ENCODE measurements around the gene ERI3.

The ERI3 gene

DNA sequence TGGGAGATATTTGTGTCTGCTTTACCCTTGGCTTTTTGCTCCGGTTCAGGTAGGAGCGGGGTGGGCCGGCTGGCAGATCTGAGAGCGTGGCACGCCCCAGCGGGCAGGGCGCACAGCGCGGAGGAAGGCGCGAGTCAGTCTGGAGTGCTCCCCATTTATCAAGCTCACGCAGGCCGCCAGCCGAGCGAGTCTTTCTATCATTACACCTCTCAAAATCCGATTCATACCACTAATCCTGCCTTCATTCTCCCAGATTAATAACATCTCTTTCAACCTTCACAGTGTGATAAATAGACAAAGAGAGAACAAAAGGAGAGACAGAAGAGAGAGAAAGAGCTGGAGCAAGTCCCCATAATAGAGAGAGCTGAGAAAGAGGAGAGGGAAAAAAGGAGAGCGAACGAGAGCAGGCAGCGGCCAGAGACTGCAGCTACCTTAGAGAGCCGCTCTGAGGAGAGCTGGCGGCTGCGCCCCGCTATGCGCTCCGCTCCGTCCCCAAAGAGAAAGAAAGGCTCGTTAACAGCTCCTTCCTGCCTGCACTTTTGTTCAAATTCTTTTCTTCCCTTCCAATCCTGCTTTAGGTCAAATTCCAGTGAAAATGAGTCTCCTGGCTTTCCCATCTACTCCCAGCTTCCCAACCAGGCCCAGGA is 93.8 kb downstream of the ERI3 start:
- DNase-seq, result no peak

DNA sequence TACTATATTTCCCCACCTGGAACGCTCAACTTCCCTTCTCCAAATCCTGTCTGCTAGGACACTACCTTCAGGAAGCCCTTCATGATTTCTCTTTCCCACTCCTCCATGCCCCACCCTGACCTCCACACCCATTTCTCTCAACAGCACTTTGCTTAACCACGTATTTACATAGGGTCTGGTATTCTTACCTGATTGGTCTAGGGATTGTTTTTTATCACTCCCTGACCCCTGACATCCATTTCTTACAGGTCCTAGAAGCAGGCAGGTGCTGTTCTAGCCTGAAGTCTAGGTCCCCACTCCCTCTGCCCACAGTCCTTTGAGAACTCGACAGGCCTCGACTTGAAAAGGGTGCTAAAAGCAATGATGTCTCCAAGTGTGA is 94.3 kb downstream of the ERI3 start:
- DNase-seq, result no peak

DNA sequence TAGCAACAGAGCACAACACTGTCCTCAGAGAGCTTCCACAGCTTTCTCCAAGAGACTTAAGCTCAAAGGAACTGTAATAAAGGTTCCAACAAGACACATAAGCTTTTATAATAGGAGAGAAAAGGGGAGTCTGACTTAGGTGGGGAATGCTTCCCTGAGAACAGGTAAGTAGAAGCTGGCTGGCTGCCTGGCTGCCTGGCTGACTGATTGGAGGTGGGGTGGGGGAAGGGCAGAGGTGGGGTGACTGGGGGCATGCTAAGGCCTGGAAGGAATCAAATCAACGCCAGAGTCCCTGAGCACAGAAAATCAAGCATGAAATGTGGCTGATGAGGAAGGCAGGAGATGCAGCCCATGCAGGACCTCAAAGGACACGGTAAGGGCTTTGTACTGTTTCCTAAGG is 96.0 kb downstream of the ERI3 start:
- DNase-seq, result no peak

DNA sequence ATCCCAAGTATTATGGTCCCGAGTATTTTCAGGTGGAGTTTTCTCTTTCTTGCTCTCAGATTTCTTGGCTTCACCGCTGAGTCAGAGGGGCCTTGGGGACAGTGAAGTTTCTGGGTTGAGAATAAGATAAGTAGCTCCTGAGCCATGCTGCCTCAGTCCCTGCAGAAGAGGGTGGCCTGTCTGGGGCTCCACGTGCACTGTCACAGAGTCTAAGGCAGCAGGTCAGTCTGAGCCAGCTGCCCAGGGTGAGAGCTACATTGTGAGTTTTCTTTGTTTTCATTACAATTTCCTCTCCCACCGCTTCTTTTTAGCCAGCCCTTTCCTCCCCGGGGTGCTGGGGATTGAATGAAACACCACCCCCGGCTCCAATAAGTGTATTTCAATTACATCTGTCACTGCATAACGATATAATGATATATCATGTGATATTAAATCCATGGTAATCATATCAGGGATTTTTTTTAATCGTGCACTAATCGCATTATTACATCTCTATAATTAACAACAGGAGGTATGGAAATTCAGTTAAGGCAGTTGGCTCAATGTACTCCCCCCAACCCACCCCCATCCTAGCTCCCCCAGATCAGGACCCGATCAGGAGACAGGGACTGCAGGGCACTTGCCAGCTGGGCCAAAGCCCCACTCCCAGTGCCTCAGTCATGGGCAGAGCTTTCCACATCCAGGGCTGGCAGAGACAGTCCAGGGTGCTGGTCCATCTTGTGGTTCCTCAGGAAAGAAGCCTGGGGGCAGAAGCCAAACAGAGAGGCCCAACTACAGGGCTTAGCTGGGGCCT is 98.1 kb downstream of the ERI3 start:
- DNase-seq, result no peak

DNA sequence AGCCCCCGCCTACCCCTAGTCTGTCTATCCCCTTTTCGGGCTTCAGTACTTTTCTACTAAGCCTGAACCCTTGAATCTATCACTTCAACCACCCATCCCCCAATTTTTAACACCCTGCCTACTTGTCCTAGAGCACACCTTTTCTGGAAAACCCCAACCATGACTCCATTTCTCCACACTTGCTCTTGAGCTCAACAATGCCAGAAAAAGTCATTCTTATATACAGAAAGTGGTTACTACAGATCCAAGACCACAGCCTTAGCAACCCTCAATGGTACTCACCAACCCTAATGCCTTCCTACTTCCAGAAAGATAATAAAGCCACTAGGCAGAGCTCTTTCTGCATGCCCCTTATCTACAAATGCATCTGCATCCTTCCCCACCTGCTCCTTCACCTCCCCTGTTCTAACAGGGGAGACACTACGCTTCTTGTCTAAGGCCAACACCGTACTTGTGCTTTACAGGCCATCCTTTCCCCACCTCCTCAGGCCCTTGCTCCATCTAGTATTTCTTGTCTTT is 100.6 kb downstream of the ERI3 start:
- no peak for DNase-seq

DNA sequence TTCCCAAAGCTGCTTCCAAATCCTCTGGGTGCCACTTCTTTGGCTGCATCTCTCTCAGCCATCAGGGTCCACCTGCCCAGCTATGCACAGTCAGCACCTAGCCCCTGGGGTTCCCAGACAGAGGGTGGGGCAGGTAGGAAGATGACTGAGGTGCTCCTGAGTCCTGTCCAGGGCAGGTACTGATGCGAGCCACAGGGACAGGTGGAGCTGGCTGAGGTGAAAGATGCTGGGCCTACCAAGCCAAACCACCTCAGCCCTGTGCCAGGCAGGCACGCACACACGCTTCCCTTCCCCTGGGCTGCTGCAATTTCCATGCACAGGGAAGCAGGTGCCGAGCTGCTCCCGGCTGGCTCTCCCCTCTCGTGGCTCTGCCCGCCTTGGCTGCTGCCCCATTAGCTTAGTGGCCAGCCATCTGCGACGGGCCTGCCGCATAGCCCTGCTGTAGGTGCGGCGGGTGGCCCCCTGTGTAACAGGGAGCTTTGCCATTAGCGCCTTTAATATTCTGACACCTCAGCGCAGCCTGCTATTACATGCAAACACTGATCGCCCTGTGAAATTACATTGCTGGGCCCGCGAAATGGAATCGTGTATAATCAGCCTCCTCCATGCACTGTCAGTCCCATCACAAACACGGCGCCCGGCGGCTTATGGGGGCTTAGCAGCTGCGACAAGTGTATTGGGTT is 102.9 kb downstream of the ERI3 start:
- no peak for DNase-seq

DNA sequence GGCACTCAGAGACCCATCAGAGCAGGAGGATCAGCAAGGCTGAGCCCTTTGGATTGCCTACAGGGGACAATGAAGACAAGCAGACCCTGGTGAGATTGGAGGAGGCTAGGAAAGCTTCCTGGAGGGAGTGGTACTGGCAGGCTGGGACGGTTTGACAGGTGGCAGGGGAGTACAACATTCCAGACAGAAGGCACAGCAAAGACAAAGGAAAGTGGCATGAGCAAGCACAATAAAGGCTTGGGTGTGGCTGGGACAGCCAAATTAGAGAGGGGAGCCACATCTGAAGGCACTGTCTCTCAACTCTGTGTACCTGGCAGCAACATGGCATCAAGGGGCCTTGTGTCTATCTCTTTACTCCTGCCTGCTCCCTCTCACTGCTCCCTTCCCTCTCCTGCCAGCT is 103.6 kb downstream of the ERI3 start:
- DNase-seq, result no peak

DNA sequence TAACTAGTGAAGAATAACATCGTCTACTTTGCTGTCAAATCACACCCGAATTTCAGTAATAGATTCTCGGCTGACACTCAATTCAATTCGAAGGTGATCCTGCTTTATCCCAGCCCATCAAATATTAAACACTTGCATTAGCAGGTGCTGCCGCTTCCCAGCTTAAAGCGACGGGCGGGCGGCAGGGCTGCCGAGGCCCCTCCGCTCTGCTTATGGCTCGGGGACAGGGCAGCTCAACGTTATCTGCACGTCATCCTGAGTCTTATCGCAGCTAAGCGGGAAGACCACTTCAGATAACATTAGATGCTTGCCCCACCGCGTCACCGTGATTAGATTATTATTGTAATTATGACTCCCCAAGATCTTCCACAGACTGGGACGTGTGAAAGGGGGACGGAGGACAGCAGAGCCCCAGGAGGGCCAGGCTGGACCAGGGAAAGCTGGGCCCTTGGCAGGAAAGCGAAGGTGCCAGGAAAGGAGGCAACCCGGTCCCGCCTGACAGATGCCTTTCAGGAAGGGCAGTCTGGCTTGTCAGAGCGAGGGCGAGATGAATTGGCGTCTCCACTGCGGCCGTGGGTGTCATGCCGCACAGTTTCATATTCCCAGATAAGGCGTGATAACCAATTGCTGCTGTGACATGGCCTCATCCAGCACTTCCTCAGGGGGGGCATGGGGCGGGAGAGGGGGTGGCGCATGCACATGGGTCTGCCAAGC is 104.8 kb downstream of the ERI3 start:
- no peak for DNase-seq

DNA sequence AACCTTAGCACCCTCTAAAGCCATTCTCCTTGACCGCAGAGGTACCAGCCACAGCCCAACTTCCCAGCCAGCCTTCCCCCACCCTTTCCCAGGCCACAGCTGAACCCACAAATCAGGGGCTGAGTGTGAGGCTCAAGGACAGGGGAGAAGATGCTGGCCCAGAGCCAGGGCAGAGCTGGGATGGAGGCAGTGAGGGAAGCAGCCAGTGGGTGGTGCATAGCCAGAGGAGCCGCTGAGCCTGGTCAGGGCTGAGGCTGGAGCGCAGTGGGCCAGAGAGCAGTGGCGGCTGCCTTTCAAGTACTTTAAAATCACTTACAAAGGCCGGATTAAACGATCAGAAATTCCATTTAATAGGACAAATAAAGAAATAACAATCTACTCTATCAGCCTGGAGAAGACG is 105.5 kb downstream of the ERI3 start:
- no peak for DNase-seq

DNA sequence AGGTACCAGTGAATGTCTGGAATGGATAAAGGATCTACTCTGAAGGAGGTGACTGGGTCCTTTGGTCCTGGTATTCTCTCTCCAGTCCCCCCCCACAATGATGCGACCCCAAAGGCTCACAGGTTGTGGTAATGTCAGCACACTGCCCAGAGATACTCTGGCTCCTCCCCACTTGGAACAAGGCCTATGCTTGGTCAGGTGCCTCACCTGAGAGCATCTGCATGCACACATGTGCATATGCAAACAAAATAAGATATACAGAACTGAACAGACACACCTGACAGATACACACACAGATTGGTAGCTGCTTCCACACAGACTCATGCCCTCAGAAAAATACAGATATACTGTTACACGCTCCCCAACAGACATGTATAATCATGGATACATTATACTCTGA is 108.3 kb downstream of the ERI3 start:
- no peak for DNase-seq

DNA sequence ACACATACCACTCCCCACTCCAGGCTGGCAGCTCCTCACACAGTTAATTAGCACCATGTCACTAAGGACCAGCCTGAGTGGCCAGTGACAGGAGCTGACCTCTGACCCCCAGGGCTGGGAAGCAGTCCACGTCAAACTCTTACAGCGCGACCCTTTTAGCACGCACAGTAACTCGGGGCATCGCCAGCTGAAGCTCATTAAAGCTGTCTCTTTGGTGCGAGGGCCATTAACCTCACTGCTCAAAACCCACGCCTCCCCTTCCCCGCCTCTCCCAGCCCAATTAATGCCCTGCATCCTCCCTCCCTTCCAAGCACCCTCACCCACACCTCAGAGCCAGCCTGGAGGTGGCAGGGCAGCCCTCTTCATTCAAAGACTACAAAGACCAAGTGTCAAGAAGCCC is 110.1 kb downstream of the ERI3 start:
- DNase-seq, result no peak

DNA sequence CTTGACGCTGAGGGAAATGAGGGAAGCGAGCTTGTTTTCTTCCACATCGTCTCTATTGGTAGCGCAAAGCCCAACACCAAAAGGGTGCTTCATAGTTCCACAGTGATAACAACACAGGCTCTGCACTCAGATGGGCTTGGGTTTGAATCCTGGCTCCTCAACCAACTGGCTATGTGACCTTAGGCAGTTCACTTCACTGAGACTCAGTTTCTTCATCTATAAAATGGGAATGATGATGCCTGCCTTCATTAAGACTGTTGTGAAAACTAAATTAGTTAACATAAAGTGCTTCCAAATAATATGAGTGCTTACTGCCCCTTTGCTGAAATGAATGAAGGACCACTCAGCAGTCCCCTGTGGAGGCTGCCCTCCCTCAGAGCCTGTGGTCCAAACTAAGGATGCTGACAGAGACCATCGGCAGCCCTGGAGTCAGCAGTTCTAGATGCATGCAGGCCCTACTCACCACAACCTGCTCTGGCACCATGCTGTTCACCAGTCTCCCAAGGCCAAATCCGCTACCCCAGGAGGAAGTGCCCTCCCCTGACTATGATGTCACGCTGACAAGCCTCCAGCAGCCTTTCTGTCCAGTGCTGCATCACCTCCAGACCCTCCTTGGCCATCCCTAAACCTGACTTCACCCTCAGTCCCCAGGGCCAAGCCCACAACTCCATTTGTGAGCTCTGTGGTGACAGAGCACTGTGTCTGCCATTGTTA is 111.1 kb downstream of the ERI3 start:
- no peak for DNase-seq

DNA sequence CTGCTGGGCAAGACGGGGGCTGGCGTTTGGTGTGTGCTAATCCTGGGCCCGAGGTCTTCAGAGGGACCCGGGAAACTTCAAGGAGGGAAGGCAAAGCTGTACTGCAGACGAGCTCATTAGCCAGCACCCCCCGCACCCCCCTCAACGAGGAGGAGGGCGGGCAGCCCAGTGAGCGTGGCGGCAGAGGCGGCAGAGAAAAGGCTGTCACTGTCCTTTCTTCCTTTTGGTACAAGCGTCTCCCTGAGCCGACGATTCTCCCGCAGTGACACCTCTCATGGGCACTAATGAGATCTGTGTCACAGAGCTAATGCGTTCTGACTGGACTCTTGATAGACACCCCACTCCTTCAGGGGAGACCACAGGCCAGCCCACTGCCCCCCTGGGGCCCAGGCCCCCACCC is 112.3 kb downstream of the ERI3 start:
- no peak for DNase-seq

DNA sequence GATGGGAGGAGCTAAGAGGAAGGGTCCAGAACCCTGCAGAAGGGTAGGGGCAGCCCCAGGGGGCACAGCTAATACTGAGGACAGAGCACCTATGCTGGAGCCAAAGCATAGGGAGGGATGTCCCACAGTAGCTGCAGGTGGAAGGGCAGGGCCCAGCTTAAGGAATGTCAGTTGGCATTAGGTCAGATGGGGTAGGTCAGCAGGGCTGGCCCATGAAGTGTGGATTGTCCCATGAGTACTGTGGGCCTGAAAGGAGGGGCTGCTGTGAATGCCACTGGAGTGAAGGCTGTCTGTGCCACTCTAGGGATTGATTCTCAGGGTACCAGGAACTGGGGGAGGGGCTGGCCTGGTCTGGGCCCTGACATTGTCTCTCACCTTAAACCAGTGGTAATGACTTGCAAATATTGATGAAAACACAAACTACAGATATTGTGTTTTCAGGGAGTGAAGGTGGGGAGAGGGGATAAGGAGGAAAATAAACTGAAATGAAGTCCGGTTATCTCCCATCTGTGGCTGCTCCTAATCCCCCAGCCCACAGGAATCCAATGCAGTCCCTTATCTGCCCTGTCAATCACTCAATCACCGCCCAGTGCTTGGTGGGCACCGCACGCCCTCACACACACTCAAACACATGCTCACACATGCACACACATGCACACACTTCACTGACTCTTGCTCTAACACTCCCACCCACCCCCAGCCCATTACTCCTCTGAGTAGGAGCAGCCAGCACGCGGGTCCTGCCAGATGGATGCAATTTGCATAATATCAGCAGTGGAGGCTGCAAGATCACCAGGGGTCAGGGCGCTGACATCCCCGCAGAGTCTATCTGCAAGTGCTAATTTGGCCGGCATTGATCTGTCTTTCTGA is 114.0 kb downstream of the ERI3 start:
- no peak for DNase-seq

DNA sequence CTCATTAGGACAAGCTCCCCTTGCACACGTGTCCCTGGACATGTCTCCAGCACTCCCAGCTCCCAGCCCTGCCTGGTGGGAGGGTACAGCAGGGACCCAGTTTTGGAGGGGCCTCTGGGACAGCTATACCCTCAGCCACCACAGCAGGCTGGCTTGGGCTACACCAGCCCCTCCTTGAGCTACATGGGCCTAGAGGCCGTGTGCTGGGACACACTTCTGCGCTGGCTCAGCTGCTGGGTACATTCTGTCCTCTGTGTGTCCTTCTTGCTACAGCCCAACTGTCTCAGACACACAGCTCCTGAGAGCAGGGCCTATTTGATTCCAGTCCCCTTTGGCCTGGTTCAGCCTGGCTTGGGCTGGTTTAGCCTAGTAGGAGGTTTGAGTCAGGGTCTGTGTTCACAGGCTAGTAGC is 115.1 kb downstream of the ERI3 start:
- DNase-seq, result no peak

DNA sequence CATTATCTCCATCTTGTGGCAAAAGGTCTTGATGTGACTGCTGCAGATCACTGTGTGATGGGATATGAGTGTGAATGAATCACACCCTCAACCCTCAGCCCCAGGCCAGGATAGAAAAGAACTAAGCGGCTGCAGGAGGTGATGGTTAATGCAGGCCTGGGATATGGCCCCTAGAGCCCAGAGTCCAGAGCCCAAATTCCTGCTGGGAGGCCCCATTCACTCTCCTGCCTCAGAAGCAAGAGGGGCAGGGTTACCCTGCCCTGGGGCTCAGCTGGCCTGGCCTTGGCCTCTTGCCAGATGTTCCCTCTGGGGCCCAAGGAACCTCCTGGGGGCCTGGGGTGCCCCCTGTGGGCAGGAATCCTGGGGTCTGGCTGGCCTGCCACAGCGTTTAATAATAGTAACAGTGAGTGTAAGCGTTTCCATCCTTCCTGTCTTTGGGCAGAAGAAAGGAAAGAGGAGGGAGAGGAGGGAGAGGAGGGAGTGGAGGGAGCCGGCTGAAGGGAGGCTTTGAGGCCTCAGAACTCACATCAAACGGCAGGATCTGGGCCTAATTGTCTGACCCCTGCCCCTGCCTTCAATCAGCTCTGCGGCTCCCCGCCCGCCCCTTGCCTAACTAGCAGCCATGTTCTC is 115.6 kb downstream of the ERI3 start:
- no peak for DNase-seq

DNA sequence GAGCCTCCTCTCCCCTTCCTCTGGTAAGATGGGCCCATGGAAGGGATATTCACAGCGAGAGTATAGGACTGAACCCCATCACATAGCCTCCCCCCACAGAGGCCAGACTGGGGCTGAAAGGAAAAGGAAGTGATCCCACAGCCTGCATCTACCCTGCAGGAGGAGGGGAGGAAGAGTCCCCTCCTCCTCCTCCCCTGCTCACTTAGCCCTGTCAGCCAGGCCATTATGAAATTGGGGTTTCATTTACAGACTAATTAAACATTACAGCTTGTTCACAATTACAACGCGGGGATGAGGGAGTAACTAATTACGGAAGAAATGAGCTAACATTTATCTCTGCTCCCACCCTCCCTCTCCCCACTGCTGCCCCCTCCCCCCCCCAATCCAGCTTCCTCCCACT is 116.4 kb downstream of the ERI3 start:
- no peak for DNase-seq

DNA sequence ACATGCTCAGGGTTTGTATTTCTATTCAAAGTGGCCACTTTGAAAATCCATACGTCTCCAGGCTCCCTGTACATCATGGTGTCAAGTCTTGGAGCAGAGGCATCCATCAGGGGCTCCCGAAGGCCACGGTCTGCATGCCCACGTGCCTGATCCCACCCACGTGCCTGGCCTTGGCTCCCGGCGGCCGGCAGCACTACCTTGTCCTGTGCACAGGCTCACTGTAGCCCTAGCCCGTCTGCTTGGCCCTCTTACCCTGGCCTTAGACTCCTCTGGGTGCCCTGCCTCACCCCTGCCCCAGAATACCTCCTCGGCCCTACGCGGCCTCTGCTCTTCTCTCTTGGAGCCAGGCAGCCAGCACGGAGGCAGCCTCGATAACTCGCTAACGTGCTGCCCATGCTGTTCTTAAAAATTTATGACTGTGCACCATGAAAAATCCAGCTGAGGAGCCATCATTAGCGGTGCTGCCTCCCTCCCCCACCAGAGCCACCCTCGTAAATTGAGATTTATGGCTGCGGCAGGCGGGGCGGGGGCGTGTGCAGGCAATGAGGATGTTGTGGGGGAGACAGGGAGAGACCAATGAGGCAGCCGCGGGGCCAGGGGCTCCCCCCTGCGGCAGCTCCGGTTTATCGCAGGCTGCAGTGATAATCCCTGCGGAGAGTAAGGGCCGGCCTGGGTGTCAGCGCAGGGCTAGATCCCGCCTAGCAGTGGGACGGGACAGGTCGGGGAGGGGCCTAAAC is 117.2 kb downstream of the ERI3 start:
- DNase-seq, result no peak

DNA sequence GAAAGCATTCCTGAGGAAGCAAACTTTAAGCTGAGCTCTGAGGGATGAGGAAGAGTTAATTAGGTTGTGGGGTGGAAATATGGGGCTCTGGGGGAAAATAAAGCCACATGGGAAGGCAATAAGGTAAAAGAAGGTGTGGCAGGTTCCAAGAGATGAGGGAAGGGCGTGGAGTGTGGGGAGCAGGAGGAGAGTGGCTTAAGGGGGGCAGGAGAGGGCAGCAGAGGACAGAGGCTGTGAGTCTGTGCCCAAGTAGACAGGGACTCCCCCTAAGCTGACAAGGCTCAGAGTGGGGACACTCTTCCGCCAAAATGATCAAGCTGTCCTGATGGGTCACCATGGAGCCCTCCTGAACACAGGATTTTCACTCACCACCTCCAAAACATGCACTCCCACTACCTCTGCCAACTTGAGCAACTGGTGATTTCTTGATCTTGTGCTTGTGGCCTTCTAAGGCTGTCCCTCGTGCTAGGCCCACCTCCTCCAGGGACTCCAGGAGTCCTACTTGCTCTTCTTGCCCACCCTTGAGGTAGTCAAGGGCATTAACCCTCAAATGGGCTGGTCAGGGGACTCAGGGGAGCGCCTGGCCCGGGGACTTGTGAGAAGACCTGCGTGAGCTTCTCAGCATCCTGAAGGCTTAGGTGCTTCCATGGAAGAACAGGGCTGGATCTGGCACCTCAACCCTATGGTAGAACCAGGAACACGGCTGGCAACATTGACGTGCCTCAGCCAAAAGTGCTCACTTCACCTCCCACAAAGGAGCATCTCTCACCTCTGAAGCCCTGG is 118.4 kb downstream of the ERI3 start:
- DNase-seq, result no peak

DNA sequence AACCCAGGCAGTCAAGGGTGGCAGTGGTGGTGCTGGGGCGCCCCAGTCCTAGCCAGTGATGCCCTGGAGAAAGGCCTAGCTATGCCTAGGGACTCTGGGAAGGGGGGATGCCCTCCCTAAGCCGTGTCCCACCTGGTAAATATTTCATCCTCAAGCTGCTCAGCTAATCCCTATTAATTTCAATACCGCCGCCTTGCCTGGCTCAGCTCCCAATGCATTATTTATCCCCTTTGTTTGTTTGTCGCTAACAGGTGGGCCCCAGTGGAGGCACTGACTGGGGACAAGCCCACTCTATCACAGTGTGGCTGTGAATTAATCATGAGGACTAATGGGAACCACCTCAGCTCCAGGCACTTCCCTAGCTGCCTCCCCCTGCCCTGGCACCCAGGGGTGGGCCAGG is 119.2 kb downstream of the ERI3 start:
- no peak for DNase-seq

All from activated CD4-positive, alpha-beta T cell treated with anti-CD3 and anti-CD28 coated beads for 1 hour (primary cell).